ENCODE measurements around the gene LHFPL3. TPM values are rescaled to one million over a fixed set of nuclear protein-coding genes. Genes with fewer than 3 reads are reported as not detected.

Gene LHFPL3
- total and polyA plus RNA-seq, 2 of the 13 experiments (the other 11 are each of a cell fraction or from before 2014, with no cell fraction given), result not detected

DNA sequence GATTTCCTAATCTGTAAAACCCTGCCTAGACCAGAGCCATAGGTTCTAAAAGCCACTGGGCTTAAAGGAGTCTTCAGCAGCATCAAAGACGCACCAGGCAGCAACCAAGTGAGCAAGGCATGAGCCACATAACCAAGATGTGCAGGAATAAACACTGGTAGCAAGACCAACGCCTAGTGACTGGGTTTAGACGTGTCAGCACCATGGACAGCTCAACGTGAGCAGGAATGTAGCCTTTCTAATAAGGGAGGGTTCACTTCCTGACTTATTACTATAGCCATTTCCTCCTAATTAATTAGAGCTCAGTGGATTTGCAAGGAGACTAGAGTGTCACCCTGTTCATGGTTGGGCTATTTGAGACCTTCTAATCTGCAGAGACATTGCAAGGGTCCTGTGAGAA is 223.7 kb downstream of the LHFPL3 start (continued):
- TF ChIP-seq ZNF282 (IDR thresholded peaks at IDR 0.05; ENCODE audit: partially characterized antibody) (no peak), NCOR1 (IDR thresholded peaks at IDR 0.05; ENCODE audit: borderline replicate concordance, low read length) (no peak), ZBTB8A (CRISPR knock-in tag; IDR thresholded peaks at IDR 0.05; ENCODE audit: borderline replicate concordance, low read depth) (no peak), NPAS2 (CRISPR knock-in tag; IDR thresholded peaks at IDR 0.05; ENCODE audit: borderline replicate concordance) (no peak), ZNF333 (CRISPR knock-in tag; IDR thresholded peaks at IDR 0.05; ENCODE audit: borderline replicate concordance) (no peak), NKX3-1 (CRISPR knock-in tag; IDR thresholded peaks at IDR 0.05) (0 out of 2 replicates have a peak, but pooled peaks have one; percentile 61), MEF2D (CRISPR knock-in tag; IDR thresholded peaks at IDR 0.05) (0 out of 2 replicates have a peak, but pooled peaks have one; percentile 30), ERF (CRISPR knock-in tag; IDR thresholded peaks at IDR 0.05) (peak; percentile 71; the same call in 1 of the 2 replicates), CEBPG (CRISPR knock-in tag; IDR thresholded peaks at IDR 0.05) (no peak), PHF20 (CRISPR knock-in tag; IDR thresholded peaks at IDR 0.05) (no peak), TIGD3 (CRISPR knock-in tag; IDR thresholded peaks at IDR 0.05; ENCODE audit: borderline replicate concordance) (no peak), REL (CRISPR knock-in tag; conservative IDR thresholded peaks at IDR 0.05) (no peak), ZIK1 (CRISPR knock-in tag; IDR thresholded peaks at IDR 0.05; ENCODE audit: borderline replicate concordance, low read depth) (peak; percentile 45; the same call in 1 of the 2 replicates), KDM3A (CRISPR knock-in tag; IDR thresholded peaks at IDR 0.05; ENCODE audit: low read depth) (no peak), ZFP91 (CRISPR knock-in tag; IDR thresholded peaks at IDR 0.05; ENCODE audit: borderline replicate concordance) (no peak), ZNF275 (CRISPR knock-in tag; IDR thresholded peaks at IDR 0.05; ENCODE audit: borderline replicate concordance) (no peak), IKZF4 (CRISPR knock-in tag; IDR thresholded peaks at IDR 0.05; ENCODE audit: borderline replicate concordance, low read depth, not compliant biosample characterization) (peak; percentile 51), ZNF607 (CRISPR knock-in tag; IDR thresholded peaks at IDR 0.05; ENCODE audit: borderline replicate concordance) (no peak), ZNF644 (CRISPR knock-in tag; IDR thresholded peaks at IDR 0.05; ENCODE audit: low read depth) (0 out of 2 replicates have a peak, but pooled peaks have one; percentile 36), ZFY (CRISPR knock-in tag; IDR thresholded peaks at IDR 0.05) (no peak), MIXL1 (CRISPR knock-in tag; IDR thresholded peaks at IDR 0.05) (peak; percentile 86), HNRNPUL1 (IDR thresholded peaks at IDR 0.05; ENCODE audit: low read depth, low read length) (no peak), ZNF639 (CRISPR knock-in tag; conservative IDR thresholded peaks at IDR 0.05) (peak; percentile 50; the same call in 1 of the 2 replicates), HOXD1 (CRISPR knock-in tag; IDR thresholded peaks at IDR 0.05) (no peak), ZNF766 (CRISPR knock-in tag; IDR thresholded peaks at IDR 0.05; ENCODE audit: borderline replicate concordance) (no peak), WIZ (CRISPR knock-in tag; IDR thresholded peaks at IDR 0.05) (peak; percentile 98), ZNF256 (CRISPR knock-in tag; conservative IDR thresholded peaks at IDR 0.05) (no peak), ZNF563 (CRISPR knock-in tag; IDR thresholded peaks at IDR 0.05) (0 out of 2 replicates have a peak, but pooled peaks have one; percentile 24)
